ENCODE data around the gene S100A4. TPM values are rescaled to one million over a fixed set of nuclear protein-coding genes. Genes with fewer than 3 reads are reported as not detected.
"Not testable (repeated sequence)": the region's sequence is repeated elsewhere in the genome, so short reads cannot be mapped to it uniquely, and the experiment has no call there.

The S100A4 gene
- total RNA-seq, 2 experiments from 2014 or later: 628 to 665 TPM

- no peak for DNase-seq
- ATAC-seq: no peak
- Mint-ChIP-seq H3K36me3 (ENCODE audit: low read depth) (no peaks in the 10 kb centered on the region), H3K9me3 (ENCODE audit: insufficient read depth) (no peaks in the 10 kb centered on the region), H3K27me3 (ENCODE audit: low read depth) (peaks cover 11% of the 10 kb centered on the region), H3K27ac (peak overlapping the region; percentile 6), H3K4me3 (no peak overlapping the region), H3K4me1 (ENCODE audit: low read depth) (peaks cover 47% of the 10 kb centered on the region)
- ChIA-PET CTCF (interaction anchor here (0.6 to 7.4 kb wide), 27 partner anchors 8 to 378 kb away, joined by 3 to 245 read pairs (median 6); partner anchors contain the start of genes DENND4B, S100A1, S100A13 and S100A4), POLR2A (interaction anchor here (1.0 to 1.7 kb wide), 4 partner anchors 11 to 35 kb away, joined by 3 to 12 read pairs (median 6); partner anchors contain the start of gene S100A6)
Measured at GRCh38 chr1:153567621-153568366, 22.2 kb upstream of the S100A4 start.

- peaks cover 38% of the 10 kb centered on the region for H3K4me1 Mint-ChIP-seq (ENCODE audit: low read depth)
- H3K27ac Mint-ChIP-seq: peak overlapping the region; percentile 92
- ATAC-seq: peak; percentile 82
- H3K9me3 Mint-ChIP-seq (ENCODE audit: insufficient read depth): no peaks in the 10 kb centered on the region
- ChIA-PET POLR2A (interaction anchor here (1.1 to 2.0 kb wide), 7 partner anchors 21 to 67 kb away, joined by 4 to 16 read pairs (median 6); partner anchors contain the start of genes CHTOP, S100A4, S100A5 and S100A6), CTCF (interaction anchor here (0.7 to 8.3 kb wide), 8 partner anchors 22 to 214 kb away, joined by 4 to 106 read pairs (median 6); partner anchors contain the start of genes S100A4, S100A5 and S100A6)
- H3K4me3 Mint-ChIP-seq: no peak overlapping the region
- H3K36me3 Mint-ChIP-seq (ENCODE audit: low read depth): no peaks in the 10 kb centered on the region
- peaks cover 11% of the 10 kb centered on the region for H3K27me3 Mint-ChIP-seq (ENCODE audit: low read depth)
- DNase-seq: peak; percentile 83
Measured at GRCh38 chr1:153566414-153567371, 21.1 kb upstream of the S100A4 start.

GRCh38 chr1:153565529-153566374 is 20.1 kb upstream of the S100A4 start, which contains the start of gene S100A2:
TSS of gene S100A2 (minus strand) at chr1:153565844. CDS start at chr1:153563877, 1,967 bp downstream.
- H3K36me3 Mint-ChIP-seq (ENCODE audit: low read depth): no peaks in the 10 kb centered on the region
- peaks cover 8% of the 10 kb centered on the region for H3K27me3 Mint-ChIP-seq (ENCODE audit: low read depth)
- DNase-seq (no peak), ATAC-seq (peak; percentile 31)
- H3K4me3 Mint-ChIP-seq: no peak within 1 kb of the TSS
- ChIA-PET POLR2A (interaction anchor here (1.1 to 2.0 kb wide), 7 partner anchors 20 to 68 kb away, joined by 4 to 16 read pairs (median 6); partner anchors contain the start of genes CHTOP, S100A4, S100A5 and S100A6), CTCF (interaction anchor here (0.6 to 8.3 kb wide), 9 partner anchors 21 to 213 kb away, joined by 3 to 106 read pairs (median 5); partner anchors contain the start of genes S100A4, S100A5 and S100A6)
- peak within 1 kb of the TSS; percentile 95 for H3K27ac Mint-ChIP-seq
- H3K4me1 Mint-ChIP-seq (ENCODE audit: low read depth): peaks cover 36% of the 10 kb centered on the region
- H3K9me3 Mint-ChIP-seq (ENCODE audit: insufficient read depth): no peaks in the 10 kb centered on the region

- ATAC-seq: no peak
- no peak for DNase-seq
- Mint-ChIP-seq H3K4me1 (ENCODE audit: low read depth) (peaks cover 33% of the 10 kb centered on the region), H3K36me3 (ENCODE audit: low read depth) (no peaks in the 10 kb centered on the region), H3K27ac (no peak overlapping the region), H3K27me3 (ENCODE audit: low read depth) (no peaks in the 10 kb centered on the region), H3K4me3 (no peak overlapping the region), H3K9me3 (ENCODE audit: insufficient read depth) (no peaks in the 10 kb centered on the region)
- ChIA-PET CTCF (interaction anchor here (1.1 to 8.3 kb wide), 4 partner anchors 8 to 53 kb away, joined by 3 to 106 read pairs (median 36); partner anchors contain the start of gene S100A6), POLR2A (interaction anchor here (0.6 to 0.9 kb wide), 3 partner anchors 19 to 70 kb away, joined by 3 to 4 read pairs (median 3); no protein-coding TSS in a partner anchor)
Measured at GRCh38 chr1:153563991-153564390, 18.4 kb upstream of the S100A4 start.

- ChIA-PET POLR2A (interaction anchor here (0.6 to 0.9 kb wide), 3 partner anchors 18 to 71 kb away, joined by 3 to 4 read pairs (median 3); no protein-coding TSS in a partner anchor), CTCF (interaction anchor here (1.1 to 8.3 kb wide), 4 partner anchors 9 to 53 kb away, joined by 3 to 106 read pairs (median 36); partner anchors contain the start of gene S100A6)
- H3K27ac Mint-ChIP-seq: no peak overlapping the region
Measured at GRCh38 chr1:153563483-153563901, 17.9 kb upstream of the S100A4 start.

GRCh38 chr1:153562021-153562420 is 16.4 kb upstream of the S100A4 start:
- not testable (repeated sequence) for H3K9me3 Mint-ChIP-seq (ENCODE audit: insufficient read depth); DNase-seq; H3K4me3 Mint-ChIP-seq; H3K27ac Mint-ChIP-seq; H3K36me3 Mint-ChIP-seq (ENCODE audit: low read depth); ATAC-seq; H3K27me3 Mint-ChIP-seq (ENCODE audit: low read depth)
- ChIA-PET POLR2A (interaction anchor here (1.9 to 2.4 kb wide), 2 partner anchors 17 to 26 kb away, joined by 6 to 8 read pairs; partner anchors contain the start of gene S100A6), CTCF (interaction anchor here (1.4 to 8.3 kb wide), 4 partner anchors 9 to 51 kb away, joined by 4 to 106 read pairs (median 38); partner anchors contain the start of genes S100A4 and S100A6)
- peaks cover 18% of the 10 kb centered on the region for H3K4me1 Mint-ChIP-seq (ENCODE audit: low read depth)

More at GRCh38 chr1:153563483-153563901, 17.9 kb upstream of the S100A4 start:
- Mint-ChIP-seq H3K27me3 (ENCODE audit: low read depth) (no peaks in the 10 kb centered on the region), H3K4me1 (ENCODE audit: low read depth) (peaks cover 29% of the 10 kb centered on the region), H3K9me3 (ENCODE audit: insufficient read depth) (no peaks in the 10 kb centered on the region), H3K4me3 (no peak overlapping the region), H3K36me3 (ENCODE audit: low read depth) (no peaks in the 10 kb centered on the region)
- no peak for ATAC-seq
- no peak for DNase-seq

GRCh38 chr1:153561466-153561985 is 15.9 kb upstream of the S100A4 start:
- no peak for ATAC-seq
- Mint-ChIP-seq H3K27me3 (ENCODE audit: low read depth) (no peaks in the 10 kb centered on the region), H3K4me1 (ENCODE audit: low read depth) (peaks cover 13% of the 10 kb centered on the region), H3K27ac (no peak overlapping the region), H3K9me3 (ENCODE audit: insufficient read depth) (no peaks in the 10 kb centered on the region), H3K4me3 (no peak overlapping the region), H3K36me3 (ENCODE audit: low read depth) (no peaks in the 10 kb centered on the region)
- ChIA-PET POLR2A (interaction anchor here (1.9 to 2.4 kb wide), 2 partner anchors 17 to 26 kb away, joined by 6 to 8 read pairs; partner anchors contain the start of gene S100A6), CTCF (interaction anchor here (1.4 to 8.3 kb wide), 5 partner anchors 9 to 67 kb away, joined by 4 to 106 read pairs (median 8); partner anchors contain the start of genes S100A4 and S100A6)
- no peak for DNase-seq

- CTCF ChIA-PET: interaction anchor here (0.8 to 8.3 kb wide), 7 partner anchors 8 to 67 kb away, joined by 3 to 106 read pairs (median 4); partner anchors contain the start of genes S100A4 and S100A6
- no peak for DNase-seq
- Mint-ChIP-seq H3K9me3 (ENCODE audit: insufficient read depth) (no peaks in the 10 kb centered on the region), H3K4me3 (no peak overlapping the region), H3K4me1 (ENCODE audit: low read depth) (peaks cover 8% of the 10 kb centered on the region), H3K27me3 (ENCODE audit: low read depth) (peaks cover 2% of the 10 kb centered on the region), H3K27ac (no peak overlapping the region), H3K36me3 (ENCODE audit: low read depth) (no peaks in the 10 kb centered on the region)
- POLR2A ChIA-PET: interaction anchor here (1.9 to 2.4 kb wide), 2 partner anchors 16 to 25 kb away, joined by 6 to 8 read pairs; partner anchors contain the start of gene S100A6
- no peak for ATAC-seq
Measured at GRCh38 chr1:153560771-153561465, 15.3 kb upstream of the S100A4 start.

GRCh38 chr1:153560241-153560640 is 14.6 kb upstream of the S100A4 start:
- DNase-seq: no peak
- no peak overlapping the region for H3K4me3 Mint-ChIP-seq
- H3K4me1 Mint-ChIP-seq (ENCODE audit: low read depth): peaks cover under 1% of the 10 kb centered on the region
- H3K36me3 Mint-ChIP-seq (ENCODE audit: low read depth): no peaks in the 10 kb centered on the region
- H3K27ac Mint-ChIP-seq: peak overlapping the region; percentile 28
- POLR2A ChIA-PET: interaction anchor here (1.9 to 2.4 kb wide), 2 partner anchors 16 to 24 kb away, joined by 6 to 8 read pairs; partner anchors contain the start of gene S100A6
- H3K27me3 Mint-ChIP-seq (ENCODE audit: low read depth): peaks cover 2% of the 10 kb centered on the region
- no peaks in the 10 kb centered on the region for H3K9me3 Mint-ChIP-seq (ENCODE audit: insufficient read depth)
- no peak for ATAC-seq
- CTCF ChIA-PET: interaction anchor here (0.9 to 8.3 kb wide), 4 partner anchors 9 to 66 kb away, joined by 3 to 106 read pairs (median 36); partner anchors contain the start of gene S100A6
